Measurements from ENCODE around the gene MOV10L1. TPM values are rescaled to one million over a fixed set of nuclear protein-coding genes. Genes with fewer than 3 reads are reported as not detected.

The MOV10L1 gene
- total RNA-seq, 1 donor from 2014 or later: 3.5 TPM

DNA sequence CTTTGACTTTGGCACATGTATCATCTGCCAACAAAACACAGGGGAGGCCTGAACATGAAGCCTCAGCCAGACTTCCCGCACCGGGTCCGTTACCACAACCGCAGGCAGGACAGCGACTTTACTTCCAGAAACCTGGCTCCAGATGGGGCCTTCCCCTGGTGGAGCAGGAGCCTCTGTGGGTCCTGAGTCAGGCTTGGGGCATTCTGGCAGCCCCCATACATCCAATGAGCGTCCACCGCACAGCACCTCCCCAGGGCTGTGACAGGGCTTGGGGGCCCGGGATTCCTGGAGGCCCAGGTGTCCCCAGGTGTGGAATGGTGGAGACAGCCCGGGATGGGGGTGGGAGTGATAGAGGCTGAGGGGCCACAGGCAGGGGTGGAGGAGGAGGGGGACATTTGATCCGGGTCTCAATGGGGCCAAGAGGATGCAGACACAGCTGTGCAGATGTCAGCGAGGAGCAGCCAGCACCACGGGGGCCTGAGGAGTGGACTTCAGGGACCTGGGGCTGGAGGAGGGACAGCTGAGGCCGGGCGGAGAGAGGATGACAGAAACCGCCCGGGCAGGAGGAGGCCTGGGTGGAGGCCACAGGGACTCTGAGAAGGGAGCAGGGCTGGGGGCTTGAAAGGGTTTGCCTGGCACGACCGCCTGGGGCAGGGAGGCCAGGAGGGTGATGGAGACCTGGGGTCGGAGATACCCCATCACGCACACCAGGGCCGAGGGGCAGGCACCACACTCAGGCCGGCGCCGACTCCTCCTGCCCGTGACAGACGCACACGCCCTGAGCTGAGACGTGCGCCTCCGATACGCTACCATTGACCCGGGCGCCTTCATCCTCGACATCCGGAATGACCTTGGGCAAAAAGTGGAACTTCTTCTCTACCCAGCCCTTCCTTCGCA lies 40.3 kb upstream of the MOV10L1 start:
- H3K27me3 Mint-ChIP-seq (ENCODE audit: low read depth): peaks cover 4% of the 10 kb centered on the region
- H3K9me3 Mint-ChIP-seq: peaks cover 16% of the 10 kb centered on the region
- no peak overlapping the region for H3K27ac Mint-ChIP-seq
- H3K4me3 Mint-ChIP-seq: no peak overlapping the region
- TF ChIP-seq CTCF (IDR thresholded peaks at IDR 0.05; ENCODE audit: unreplicated experiment): no peak
- H3K4me1 Mint-ChIP-seq: peaks cover 9% of the 10 kb centered on the region
- DNase-seq (ENCODE audit: low spot score in 2 of 2, unreplicated experiment in 2 of 2): no peak
- no peaks in the 10 kb centered on the region for H3K36me3 Mint-ChIP-seq

DNA sequence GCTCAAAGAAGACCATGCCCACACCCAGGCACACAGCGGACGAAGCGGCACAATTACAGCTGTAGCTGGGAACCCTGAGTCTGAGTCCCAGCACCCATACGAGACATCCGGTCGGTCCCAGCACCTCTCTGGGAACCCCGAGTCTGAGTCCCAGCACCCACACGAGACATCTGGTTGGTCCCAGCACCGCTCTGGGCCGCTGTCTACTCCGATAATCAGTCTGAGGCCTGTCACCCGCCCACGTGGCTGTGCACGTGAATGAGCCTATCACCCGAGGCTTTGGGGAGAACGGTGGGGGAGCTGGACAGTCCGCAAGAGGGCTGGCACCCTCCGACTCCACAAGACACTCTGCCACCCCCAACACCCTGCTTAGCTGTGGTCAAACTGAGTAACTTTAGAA lies 37.9 kb upstream of the MOV10L1 start:
- Mint-ChIP-seq H3K27ac (no peak overlapping the region), H3K4me1 (peaks cover 9% of the 10 kb centered on the region), H3K27me3 (ENCODE audit: low read depth) (peaks cover 6% of the 10 kb centered on the region), H3K4me3 (no peak overlapping the region), H3K36me3 (no peaks in the 10 kb centered on the region), H3K9me3 (peaks cover 16% of the 10 kb centered on the region)
- DNase-seq (ENCODE audit: low spot score in 2 of 2, unreplicated experiment in 2 of 2): no peak
- TF ChIP-seq CTCF (IDR thresholded peaks at IDR 0.05; ENCODE audit: unreplicated experiment): no peak

DNA sequence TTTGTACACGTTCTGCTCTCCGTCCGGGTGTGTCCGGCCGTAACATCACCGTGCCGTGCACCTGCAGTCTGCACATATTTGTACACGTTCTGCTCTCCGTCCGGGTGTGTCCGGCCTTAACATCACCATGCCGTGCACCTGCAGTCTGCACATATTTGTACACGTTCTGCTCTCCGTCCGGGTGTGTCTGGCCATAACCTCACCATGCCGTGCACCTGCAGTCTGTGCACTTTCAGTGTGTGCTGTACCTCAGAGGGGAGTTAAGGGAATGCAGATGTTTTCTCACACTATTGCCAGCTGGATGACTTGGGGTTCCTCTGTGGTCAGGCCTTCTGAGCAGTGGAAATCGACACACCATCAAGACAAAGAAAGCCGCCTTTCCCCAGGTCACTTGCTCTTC lies 35.9 kb upstream of the MOV10L1 start:
- no peak for DNase-seq (ENCODE audit: low spot score in 2 of 2, unreplicated experiment in 2 of 2)
- H3K4me1 Mint-ChIP-seq: peaks cover 10% of the 10 kb centered on the region
- H3K27ac Mint-ChIP-seq: no peak overlapping the region
- H3K9me3 Mint-ChIP-seq: peaks cover 16% of the 10 kb centered on the region
- no peaks in the 10 kb centered on the region for H3K36me3 Mint-ChIP-seq
- TF ChIP-seq CTCF (IDR thresholded peaks at IDR 0.05; ENCODE audit: unreplicated experiment): no peak
- H3K27me3 Mint-ChIP-seq (ENCODE audit: low read depth): peaks cover 9% of the 10 kb centered on the region
- no peak overlapping the region for H3K4me3 Mint-ChIP-seq

GRCh38 chr22:50056214-50056972 lies 33.4 kb upstream of the MOV10L1 start:
- Mint-ChIP-seq H3K27me3 (ENCODE audit: low read depth) (peaks cover 14% of the 10 kb centered on the region), H3K4me3 (no peak overlapping the region)
- DNase-seq (ENCODE audit: low spot score in 2 of 2, unreplicated experiment in 2 of 2): no peak

More at GRCh38 chr22:50056214-50056972, 33.4 kb upstream of the MOV10L1 start:
- H3K27ac Mint-ChIP-seq: no peak overlapping the region
- H3K4me1 Mint-ChIP-seq: peaks cover 25% of the 10 kb centered on the region
- no peaks in the 10 kb centered on the region for H3K36me3 Mint-ChIP-seq
- H3K9me3 Mint-ChIP-seq: peaks cover 15% of the 10 kb centered on the region
- TF ChIP-seq CTCF (IDR thresholded peaks at IDR 0.05; ENCODE audit: unreplicated experiment): no peak

All from mesothelial cell of epicardium (in vitro differentiated cells).